ENCODE data around the gene ZDHHC19.
A peak's percentile ranks its signal among the peaks of the same experiment; 100 is the strongest.
"Not testable (repeated sequence)": the region's sequence is repeated elsewhere in the genome, so short reads cannot be mapped to it uniquely, and the experiment has no call there.

The ZDHHC19 gene

DNA sequence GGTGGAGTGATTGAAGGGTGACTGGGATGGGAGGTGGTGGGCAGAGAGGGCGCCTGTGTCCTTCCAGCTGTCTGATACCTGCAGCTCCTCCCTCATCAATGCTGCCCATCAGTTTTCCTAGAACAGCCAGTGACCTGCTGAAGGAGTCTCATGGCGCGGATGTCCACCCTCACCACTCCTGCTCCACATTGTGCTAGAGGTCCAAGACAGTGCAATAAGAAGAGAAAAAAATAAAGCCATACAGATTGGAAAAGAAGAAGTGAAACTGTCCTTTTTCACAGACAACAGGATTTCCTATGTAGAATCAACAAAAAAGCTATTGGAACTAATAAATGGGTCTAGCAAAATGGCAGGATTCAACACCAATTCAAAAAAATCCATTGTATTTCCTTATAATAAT is 7.4 kb downstream of the ZDHHC19 start:
- no peak for DNase-seq (ENCODE audit: low read depth in 2 of 2)

DNA sequence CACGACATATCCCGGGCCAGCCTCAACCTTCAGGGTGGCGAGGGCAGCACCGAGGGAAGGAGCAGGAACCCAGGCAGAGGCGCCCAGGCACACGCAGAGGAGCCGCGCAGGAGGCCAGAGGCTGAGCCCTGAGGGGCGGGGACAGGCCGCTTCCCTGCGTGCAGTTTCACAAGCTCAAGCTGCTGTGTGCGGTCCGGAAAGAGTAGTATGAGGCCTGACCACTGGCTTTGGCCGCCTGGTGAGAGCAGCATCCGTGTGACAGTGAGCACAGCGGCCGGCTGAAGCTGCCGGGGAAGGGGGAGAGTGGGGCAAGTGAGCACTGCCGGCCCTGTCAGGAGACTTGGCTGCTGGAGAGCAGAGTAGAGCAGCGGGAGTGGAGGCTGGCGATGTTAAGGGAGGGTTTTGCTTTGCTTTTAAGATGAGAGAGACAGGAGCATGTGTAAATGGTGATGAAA is 8.7 kb downstream of the ZDHHC19 start:
- DNase-seq (ENCODE audit: low read depth in 2 of 2): no peak

GRCh38 chr3:196198771-196199753 is 12.1 kb downstream of the ZDHHC19 start:
- DNase-seq (ENCODE audit: low read depth in 2 of 2): no peak

GRCh38 chr3:196198081-196198675 is 13.0 kb downstream of the ZDHHC19 start:
- no peak for DNase-seq (ENCODE audit: low read depth in 2 of 2)

- DNase-seq (ENCODE audit: low read depth in 2 of 2): no peak
These were observed 13.7 kb downstream of the ZDHHC19 start for GRCh38 chr3:196197524-196197923.

DNA sequence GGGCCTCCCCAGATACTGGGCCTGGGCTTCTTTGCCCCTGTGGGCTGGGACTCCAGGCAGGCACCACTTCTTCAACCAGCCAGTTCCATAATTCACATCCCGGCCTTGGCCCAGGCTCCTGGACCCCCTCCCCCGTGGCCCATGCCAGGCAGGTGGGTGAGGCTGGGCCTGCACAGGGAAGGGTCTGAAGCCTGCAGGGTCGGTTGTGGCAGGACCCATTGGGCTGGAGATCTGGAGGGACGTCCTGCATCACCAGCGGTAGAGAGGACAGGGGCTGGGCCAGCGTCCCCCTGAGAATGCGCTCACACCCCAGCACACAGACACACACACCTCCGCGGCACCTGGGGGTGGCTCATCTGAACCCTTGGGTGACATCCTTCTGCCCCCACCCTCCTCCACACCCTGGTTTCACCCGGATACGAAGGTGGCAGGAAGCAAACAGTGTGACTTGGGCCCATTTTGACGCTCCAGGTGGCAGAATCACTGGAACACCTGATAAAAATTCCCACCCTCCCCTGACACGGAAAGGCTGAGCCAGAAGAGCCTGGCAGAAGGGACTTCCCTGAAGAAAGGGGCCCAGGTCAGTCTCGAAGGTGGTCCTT is 15.4 kb downstream of the ZDHHC19 start:
- no peak for DNase-seq (ENCODE audit: low read depth in 2 of 2)

DNA sequence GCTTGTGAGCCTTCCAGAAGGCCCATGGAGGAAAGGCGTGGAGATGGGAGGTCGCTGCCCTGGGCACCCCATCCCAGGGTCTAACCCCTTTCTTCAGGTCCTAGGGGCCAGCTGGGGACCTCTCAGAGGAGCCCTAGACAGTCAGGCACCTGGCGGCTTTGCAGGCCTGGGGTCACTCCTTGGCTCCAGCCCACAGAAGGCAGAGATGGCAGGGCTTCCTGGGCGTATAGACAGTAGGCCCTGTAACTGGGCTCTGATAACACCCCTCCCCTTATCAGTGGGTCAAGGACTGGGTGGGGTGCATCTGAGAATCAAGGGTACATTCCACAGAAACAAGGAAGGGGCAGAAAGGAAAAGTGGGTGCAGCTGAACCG is 16.7 kb downstream of the ZDHHC19 start:
- no peak for DNase-seq (ENCODE audit: low read depth in 2 of 2)

DNA sequence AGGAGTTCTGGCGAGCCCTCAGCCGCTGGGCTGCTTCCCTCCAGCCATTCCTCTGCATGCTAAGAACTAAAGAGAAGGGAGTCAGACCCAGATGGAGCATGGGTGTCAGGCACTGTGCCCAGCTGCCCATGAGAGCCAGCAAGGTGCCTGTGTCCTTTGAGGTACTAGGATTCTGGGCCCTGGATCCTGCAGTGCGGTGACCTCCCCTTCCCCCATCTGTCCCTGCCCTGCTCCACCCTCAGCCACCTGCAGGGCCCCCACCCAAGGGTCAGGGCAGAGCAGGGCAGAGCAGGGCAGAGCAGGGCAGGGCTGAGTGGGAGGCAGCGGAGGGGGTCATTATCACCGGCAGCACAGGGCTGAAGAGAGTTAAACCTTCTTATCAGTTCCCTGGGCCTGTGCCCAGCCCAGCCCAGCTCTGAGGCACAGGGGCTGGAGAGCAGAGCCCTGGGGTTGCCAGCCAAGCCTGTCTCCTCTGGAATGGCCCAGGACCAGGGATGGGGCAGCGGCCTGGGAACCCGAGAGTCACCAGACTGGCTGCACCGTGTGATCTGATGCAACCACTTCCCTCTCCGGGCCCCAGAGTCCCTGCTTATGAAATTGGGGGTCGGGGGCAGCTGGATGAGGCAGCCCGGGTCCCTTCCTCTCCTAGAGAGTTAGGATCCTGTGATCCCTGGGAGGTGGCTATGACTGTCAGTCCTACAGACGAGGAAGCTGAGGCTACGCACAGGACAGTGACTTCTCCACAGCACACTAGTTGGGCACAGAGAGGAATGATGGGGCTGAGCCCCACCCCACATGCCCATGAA is 17.3 kb downstream of the ZDHHC19 start:
- no peak for DNase-seq (ENCODE audit: low read depth in 2 of 2)

- no peak for DNase-seq (ENCODE audit: low read depth in 2 of 2)
These were observed 18.0 kb downstream of the ZDHHC19 start for GRCh38 chr3:196193133-196193735.

DNA sequence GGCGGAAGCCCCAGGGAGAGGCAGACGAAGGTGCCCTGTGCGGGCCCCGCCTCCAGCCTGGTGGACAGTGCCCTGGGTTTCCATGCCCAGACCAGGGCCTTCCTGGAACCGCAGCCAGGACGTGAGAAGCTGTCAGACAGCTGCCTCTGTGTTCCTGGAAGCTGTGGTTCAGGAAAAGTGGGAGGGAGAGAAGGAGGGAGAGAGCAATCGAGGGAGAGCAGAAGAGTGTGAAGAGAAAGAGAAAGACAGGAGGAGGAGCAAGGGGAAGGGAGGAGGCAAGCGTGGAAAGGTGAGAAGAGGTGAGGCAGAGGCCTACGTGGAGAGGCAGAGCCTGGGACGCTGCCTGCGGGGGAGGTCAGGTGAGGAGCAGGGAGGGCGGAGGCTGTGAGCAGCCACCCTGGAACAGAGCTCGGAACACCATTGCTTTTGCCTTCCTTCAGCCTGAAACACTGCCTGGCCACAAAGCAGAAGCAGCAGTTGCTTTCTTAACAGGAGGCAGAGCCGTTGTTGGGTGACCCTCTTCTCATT is 18.6 kb downstream of the ZDHHC19 start:
- DNase-seq (ENCODE audit: low read depth in 2 of 2): no peak

DNA sequence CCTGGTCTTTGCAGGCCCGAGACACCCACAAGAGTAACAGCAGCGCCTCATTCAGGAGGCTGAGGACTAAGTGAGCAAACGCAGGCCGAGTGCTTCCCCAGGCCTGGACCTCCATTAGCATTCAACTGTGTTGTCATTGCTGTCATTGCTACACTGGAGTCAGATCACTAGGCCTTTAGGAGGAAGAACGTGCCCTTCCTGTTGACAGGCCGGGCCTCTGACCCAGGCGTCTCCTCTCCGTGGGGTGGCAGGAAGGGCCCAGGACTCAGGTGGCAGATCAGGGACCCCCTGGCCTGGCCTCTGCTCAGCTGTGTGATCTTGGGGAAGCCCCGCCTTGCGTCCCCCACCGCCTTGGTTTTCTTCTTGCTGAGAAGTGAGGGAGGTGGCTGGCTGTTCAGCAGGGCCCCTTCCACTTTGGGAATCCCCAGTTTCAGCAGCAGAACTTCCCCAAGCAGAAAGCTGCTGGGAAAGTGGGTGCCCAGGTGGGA is 19.1 kb downstream of the ZDHHC19 start:
- peak; percentile 32 to 34 for DNase-seq (ENCODE audit: low read depth in 2 of 2)

- no peak for DNase-seq (ENCODE audit: low read depth in 2 of 2)
These were observed 21.4 kb downstream of the ZDHHC19 start for GRCh38 chr3:196189566-196190347.

- no peak for DNase-seq (ENCODE audit: low read depth in 2 of 2)
These were observed 24.3 kb downstream of the ZDHHC19 start for GRCh38 chr3:196186651-196187573.

- DNase-seq (ENCODE audit: low read depth in 2 of 2): no peak
These were observed 26.3 kb downstream of the ZDHHC19 start for GRCh38 chr3:196184881-196185280.

DNA sequence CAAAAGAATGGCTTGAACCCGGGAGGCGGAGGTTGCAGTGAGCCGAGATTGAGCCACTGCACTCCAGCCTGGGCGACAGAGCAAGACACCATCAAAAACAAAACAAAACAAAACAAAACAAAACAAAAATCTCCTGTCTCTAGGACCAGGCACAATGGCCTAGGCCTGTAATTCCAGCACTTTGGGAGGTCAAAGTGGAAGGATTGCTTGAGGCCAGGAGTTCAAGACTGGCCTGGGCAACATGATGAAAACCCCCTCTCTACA is 27.1 kb downstream of the ZDHHC19 start:
- not testable (repeated sequence) for DNase-seq (ENCODE audit: low read depth in 2 of 2)

GRCh38 chr3:196181127-196181546 is 30.1 kb downstream of the ZDHHC19 start:
- DNase-seq (ENCODE audit: low read depth in 2 of 2): no peak

DNA sequence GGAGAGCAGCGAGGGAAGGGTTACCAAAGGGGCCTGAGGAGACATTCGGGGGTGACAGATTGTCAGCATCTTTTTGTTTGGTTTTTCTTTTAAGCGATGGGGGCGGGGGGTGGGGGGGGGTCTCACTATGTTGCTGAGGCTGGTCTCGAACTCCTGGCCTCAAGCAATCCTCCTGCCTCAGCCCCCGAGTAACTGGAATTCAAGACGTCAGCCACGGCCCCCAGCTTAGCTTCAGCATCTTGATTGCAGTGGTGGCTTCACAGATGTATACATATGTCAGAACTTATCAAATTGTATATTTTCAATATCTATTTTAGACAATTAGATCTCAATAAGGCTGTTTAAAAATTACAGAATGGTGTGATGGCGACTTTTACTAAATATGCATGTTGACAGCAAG is 30.9 kb downstream of the ZDHHC19 start:
- no peak for DNase-seq (ENCODE audit: low read depth in 2 of 2)

DNA sequence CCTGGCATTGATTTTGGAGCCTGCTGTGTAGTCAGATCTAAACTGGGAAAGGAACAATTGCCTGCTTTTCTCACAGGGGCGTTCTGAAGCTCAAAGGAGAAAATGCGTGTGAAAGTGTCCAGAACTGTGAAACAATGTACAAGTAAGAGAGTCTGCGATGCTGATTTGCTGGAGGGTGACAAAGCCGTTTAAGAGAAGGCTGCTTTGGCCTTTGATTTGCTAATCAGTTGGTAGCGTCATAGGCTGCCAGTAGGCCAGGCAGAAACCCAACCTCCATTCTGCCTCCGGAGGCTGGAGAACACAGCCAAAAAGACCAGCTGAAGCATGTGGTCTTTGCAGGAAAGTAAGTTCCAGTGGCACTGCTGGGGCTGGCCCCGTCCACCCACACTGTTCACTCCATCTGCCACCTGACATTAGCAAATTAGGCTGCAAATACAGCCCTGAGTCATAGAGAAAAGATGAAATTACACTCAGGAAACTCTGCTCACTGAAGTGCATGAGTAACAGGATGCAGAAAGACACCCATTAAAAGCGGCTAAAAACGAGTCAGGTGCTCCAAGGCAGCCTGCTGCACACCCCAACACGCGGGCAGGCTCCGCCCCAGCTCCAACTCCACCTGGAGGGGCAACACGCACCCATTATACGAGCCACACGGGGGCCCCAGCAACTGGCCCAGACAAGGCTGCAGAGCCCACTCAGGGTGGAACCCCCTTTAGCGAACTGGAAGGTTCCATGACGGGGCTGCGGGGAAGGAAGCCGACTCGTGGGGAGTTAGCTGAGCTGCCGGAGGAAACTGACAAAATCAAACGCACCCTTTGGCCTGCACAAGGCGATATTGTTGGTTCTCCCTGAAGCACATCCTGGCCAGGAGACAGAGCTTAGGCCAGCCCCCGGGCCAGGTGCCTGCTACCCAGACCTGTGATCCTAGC is 31.6 kb downstream of the ZDHHC19 start:
- DNase-seq (ENCODE audit: low read depth in 2 of 2): peak; percentile 81 to 82

Data from stimulated activated CD8-positive, alpha-beta memory T cell treated with anti-CD3 and anti-CD28 coated beads, Interleukin-2, amount 100 ng/mL, for 48 hours (primary cell).